Osteoblast (primary cell): ENCODE measurements around the gene CNOT4. TPM values are rescaled to one million over a fixed set of nuclear protein-coding genes. Genes with fewer than 3 reads are reported as not detected.

Source experiments
- DNase-seq: peaks from one replicate; pipeline ENCODE4 v3.0.0; 2011; ENCODE audit warnings: low spot score, mixed read lengths; ENCODE audit not compliant: insufficient read length; ENCODE audit errors: missing footprints
- H2AFZ ChIP-seq: 2 replicates; pipeline ENCODE4 v1.6.0; 2011; ENCODE audit warnings: mild to moderate bottlenecking, low read length
- H3K27ac ChIP-seq: 2 replicates; pipeline ENCODE4 v1.5.1; 2011; ENCODE audit warnings: mild to moderate bottlenecking, low read depth, low read length, moderate library complexity
- H3K27me3 ChIP-seq: 2 replicates; pipeline ENCODE4 v1.6.0; 2012; ENCODE audit warnings: mild to moderate bottlenecking, control low read depth, inconsistent platforms, low read length, moderate library complexity; ENCODE audit not compliant: insufficient read depth
- H3K36me3 ChIP-seq: 2 replicates; pipeline ENCODE4 v1.5.1; 2011; ENCODE audit warnings: mild to moderate bottlenecking, low read length, control low read depth, moderate library complexity; ENCODE audit not compliant: insufficient read depth
- H3K4me1 ChIP-seq: 2 replicates; pipeline ENCODE4 v1.5.1; 2011; ENCODE audit warnings: mild to moderate bottlenecking, low read length, control low read depth, moderate library complexity; ENCODE audit not compliant: insufficient read depth
- H3K4me2 ChIP-seq: 2 replicates; pipeline ENCODE4 v1.6.0; 2011; ENCODE audit warnings: mild to moderate bottlenecking, low read length; ENCODE audit not compliant: insufficient read depth
- H3K4me3 ChIP-seq: fragments of 200-600 bp; sonication (generic); 3 replicates; pipeline ENCODE4 v1.5.1; 2012; ENCODE audit warnings: mild to moderate bottlenecking, low read length, inconsistent platforms; ENCODE audit not compliant: insufficient read depth
- H3K79me2 ChIP-seq: 2 replicates; pipeline ENCODE4 v1.6.0; 2012; ENCODE audit warnings: mild to moderate bottlenecking, low read length, control low read depth, inconsistent platforms; ENCODE audit not compliant: insufficient read depth
- H3K9me3 ChIP-seq: 2 replicates; pipeline ENCODE4 v1.5.1; 2011; ENCODE audit warnings: low read depth, low read length, control low read depth
- H4K20me1 ChIP-seq: 2 replicates; pipeline ENCODE4 v1.6.0; 2012; ENCODE audit warnings: mild to moderate bottlenecking, low read length, control low read depth; ENCODE audit not compliant: insufficient read depth
- total RNA-seq: library from RNA; depleted of rRNA; stranded (reverse); fragments of >200 nt; gene quantifications from 2 replicates; pipeline ENCODE4 v1.2.3, GENCODE V29; 2012
- TF ChIP-seq, protein P1 (sequence below): IDR thresholded peaks from 2 replicates; pipeline ENCODE4 v1.5.1; 2011; ENCODE audit warnings: mild to moderate bottlenecking, low read depth, low read length, moderate library complexity; ENCODE audit errors: extremely low read depth

CNOT4 gene
- total RNA-seq, 1 donor, result 13.4 TPM

DNA sequence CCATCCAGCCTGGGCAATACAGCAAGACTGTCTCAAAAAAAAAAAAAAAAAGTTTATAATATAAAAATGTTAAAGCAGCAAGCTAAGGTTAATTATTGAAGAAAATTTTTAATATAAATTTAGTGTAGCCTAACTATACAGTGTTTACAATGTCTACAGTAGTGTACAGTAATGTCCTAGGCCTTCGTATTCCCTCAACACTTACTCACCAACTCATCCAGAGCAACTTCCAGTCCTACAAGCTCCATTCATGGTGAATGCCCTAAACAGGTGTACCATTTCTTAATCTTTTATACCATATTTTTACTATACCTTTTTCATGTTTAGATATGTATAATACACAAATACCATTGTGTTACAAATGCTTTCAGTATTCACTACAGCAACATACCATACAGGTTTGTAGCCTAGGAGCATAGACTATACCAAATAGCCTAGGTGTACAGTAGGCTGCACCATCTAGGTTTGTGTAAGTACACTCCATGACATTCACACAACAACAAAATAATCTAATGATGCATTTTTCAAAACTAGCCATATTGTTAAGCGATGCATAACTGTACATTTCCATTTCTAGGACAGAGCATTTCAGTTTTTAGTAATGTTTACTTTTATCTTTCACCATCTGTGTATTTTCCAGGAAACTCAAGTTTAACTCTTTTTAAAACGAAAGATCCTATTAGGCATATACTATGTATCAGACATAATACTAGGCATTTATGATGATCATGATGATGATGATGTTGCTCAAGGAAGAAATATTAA lies 43.3 kb downstream of the CNOT4 start:
- Histone ChIP-seq H3K27ac (no peak overlapping the region), H4K20me1 (peaks cover 17% of the 10 kb centered on the region), H2AFZ (no peak overlapping the region), H3K27me3 (no peaks in the 10 kb centered on the region), H3K4me2 (no peak overlapping the region), H3K79me2 (peaks cover 69% of the 10 kb centered on the region), H3K4me3 (no peak overlapping the region), H3K9me3 (no peaks in the 10 kb centered on the region), H3K36me3 (no peaks in the 10 kb centered on the region), H3K4me1 (no peaks in the 10 kb centered on the region)
- TF ChIP-seq, protein P1, sequence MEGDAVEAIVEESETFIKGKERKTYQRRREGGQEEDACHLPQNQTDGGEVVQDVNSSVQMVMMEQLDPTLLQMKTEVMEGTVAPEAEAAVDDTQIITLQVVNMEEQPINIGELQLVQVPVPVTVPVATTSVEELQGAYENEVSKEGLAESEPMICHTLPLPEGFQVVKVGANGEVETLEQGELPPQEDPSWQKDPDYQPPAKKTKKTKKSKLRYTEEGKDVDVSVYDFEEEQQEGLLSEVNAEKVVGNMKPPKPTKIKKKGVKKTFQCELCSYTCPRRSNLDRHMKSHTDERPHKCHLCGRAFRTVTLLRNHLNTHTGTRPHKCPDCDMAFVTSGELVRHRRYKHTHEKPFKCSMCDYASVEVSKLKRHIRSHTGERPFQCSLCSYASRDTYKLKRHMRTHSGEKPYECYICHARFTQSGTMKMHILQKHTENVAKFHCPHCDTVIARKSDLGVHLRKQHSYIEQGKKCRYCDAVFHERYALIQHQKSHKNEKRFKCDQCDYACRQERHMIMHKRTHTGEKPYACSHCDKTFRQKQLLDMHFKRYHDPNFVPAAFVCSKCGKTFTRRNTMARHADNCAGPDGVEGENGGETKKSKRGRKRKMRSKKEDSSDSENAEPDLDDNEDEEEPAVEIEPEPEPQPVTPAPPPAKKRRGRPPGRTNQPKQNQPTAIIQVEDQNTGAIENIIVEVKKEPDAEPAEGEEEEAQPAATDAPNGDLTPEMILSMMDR, result no peak
- no peak for DNase-seq

- H3K79me2 ChIP-seq, result peaks cover 71% of the 10 kb centered on the region
Measured at GRCh38 chr7:135463908-135464307, 46.0 kb downstream of the CNOT4 start.

GRCh38 chr7:135459951-135460567 lies 49.8 kb downstream of the CNOT4 start:
- Histone ChIP-seq H3K79me2 (peaks cover 79% of the 10 kb centered on the region), H3K27ac (no peak overlapping the region), H3K27me3 (no peaks in the 10 kb centered on the region), H3K4me3 (no peak overlapping the region), H3K4me1 (no peaks in the 10 kb centered on the region), H4K20me1 (peaks cover 28% of the 10 kb centered on the region), H3K9me3 (no peaks in the 10 kb centered on the region), H3K36me3 (no peaks in the 10 kb centered on the region), H2AFZ (no peak overlapping the region), H3K4me2 (no peak overlapping the region)
- no peak for DNase-seq
- TF ChIP-seq, protein P1, result no peak

More at GRCh38 chr7:135463908-135464307, 46.0 kb downstream of the CNOT4 start:
- H2AFZ ChIP-seq, result no peak overlapping the region
- no peaks in the 10 kb centered on the region for H3K4me1 ChIP-seq
- H3K4me2 ChIP-seq, result no peak overlapping the region
- no peaks in the 10 kb centered on the region for H3K27me3 ChIP-seq
- peaks cover 27% of the 10 kb centered on the region for H4K20me1 ChIP-seq
- DNase-seq, result no peak
- H3K27ac ChIP-seq, result no peak overlapping the region
- TF ChIP-seq, protein P1, result no peak
- no peak overlapping the region for H3K4me3 ChIP-seq
- no peaks in the 10 kb centered on the region for H3K9me3 ChIP-seq
- no peaks in the 10 kb centered on the region for H3K36me3 ChIP-seq

GRCh38 chr7:135459076-135459475 lies 50.8 kb downstream of the CNOT4 start:
- no peaks in the 10 kb centered on the region for H3K9me3 ChIP-seq
- H3K4me3 ChIP-seq, result no peak overlapping the region
- no peak overlapping the region for H2AFZ ChIP-seq
- no peak for DNase-seq
- no peaks in the 10 kb centered on the region for H3K36me3 ChIP-seq
- H3K4me1 ChIP-seq, result no peaks in the 10 kb centered on the region
- TF ChIP-seq, protein P1, result no peak
- no peaks in the 10 kb centered on the region for H3K27me3 ChIP-seq
- peaks cover 83% of the 10 kb centered on the region for H3K79me2 ChIP-seq
- H4K20me1 ChIP-seq, result peaks cover 29% of the 10 kb centered on the region
- H3K4me2 ChIP-seq, result no peak overlapping the region
- H3K27ac ChIP-seq, result no peak overlapping the region
